Liver (tissue), 9 donors: ENCODE results near the gene EEFSEC. TPM values are rescaled to one million over a fixed set of nuclear protein-coding genes. Genes with fewer than 3 reads are reported as not detected.

Experiments
- DNase-seq: peaks from one replicate; pipeline ENCODE4 v3.0.0-alpha.2; 2017; ENCODE audit warnings: low spot score
- H3K27ac ChIP-seq, 2 donors: one replicate each; pipeline ENCODE4 v1.7.0; 2013; ENCODE audit warnings: inconsistent platforms in 2 of 2, low read length in 2 of 2, control low read depth in 1 of 2, low read depth in 1 of 2, mild to moderate bottlenecking in 1 of 2
- H3K27me3 ChIP-seq, 4 donors: one replicate each; pipeline versions ENCODE4 v1.6.1 to v1.7.0; 2013; ENCODE audit warnings: low read length in 3 of 4, inconsistent platforms in 1 of 4, mild to moderate bottlenecking in 1 of 4, moderate library complexity in 1 of 4; ENCODE audit not compliant: control insufficient read depth in 4 of 4, insufficient read depth in 4 of 4
- H3K36me3 ChIP-seq, 4 donors: one replicate each; pipeline versions ENCODE4 v1.6.1 to v1.7.0; 2013; ENCODE audit warnings: low read length in 3 of 4, mild to moderate bottlenecking in 3 of 4, low read depth in 1 of 4, moderate library complexity in 1 of 4; ENCODE audit not compliant: control insufficient read depth in 4 of 4, insufficient read depth in 3 of 4
- H3K4me1 ChIP-seq, 4 donors: one replicate each; pipeline versions ENCODE4 v1.6.1 to v1.7.0; 2013; ENCODE audit warnings: low read length in 3 of 4, mild to moderate bottlenecking in 3 of 4, moderate library complexity in 1 of 4; ENCODE audit not compliant: control insufficient read depth in 4 of 4, insufficient read depth in 4 of 4
- H3K4me3 ChIP-seq, 3 donors: one replicate each; pipeline versions ENCODE4 v1.6.1 to v1.7.0; 2013; ENCODE audit warnings: low read length in 3 of 3, control low read depth in 1 of 3, low read depth in 1 of 3, mild to moderate bottlenecking in 1 of 3
- H3K9ac ChIP-seq, 2 donors: one replicate each; pipeline ENCODE4 v1.7.0; 2013; ENCODE audit warnings: low read length in 2 of 2, mild to moderate bottlenecking in 2 of 2, moderate library complexity in 2 of 2, control low read depth in 1 of 2, low read depth in 1 of 2
- H3K9me3 ChIP-seq, 4 donors: one replicate each; pipeline versions ENCODE4 v1.6.1 to v1.7.0; 2013; ENCODE audit warnings: low read length in 3 of 4; ENCODE audit not compliant: control insufficient read depth in 4 of 4
- EGR1 ChIP-seq, 2 donors: IDR thresholded peaks; 2 replicates each; pipeline ENCODE4 v1.6.1; 2016 to 2018; ENCODE audit warnings: antibody characterized with exemption in 2 of 2, low read depth in 2 of 2
- FOXA1 ChIP-seq: IDR thresholded peaks from 2 replicates; pipeline ENCODE4 v1.6.1; 2016; ENCODE audit warnings: antibody characterized with exemption
- FOXA2 ChIP-seq: IDR thresholded peaks from 2 replicates; pipeline ENCODE4 v1.6.1; 2016; ENCODE audit warnings: antibody characterized with exemption
- GABPA ChIP-seq, 2 donors: IDR thresholded peaks in 1 of 2; conservative IDR thresholded peaks in 1 of 2; 2 replicates each; pipeline ENCODE4 v1.6.1; 2016; ENCODE audit warnings: antibody characterized with exemption in 2 of 2, mild to moderate bottlenecking in 1 of 2, moderate library complexity in 1 of 2
- HNF4A ChIP-seq, 2 donors: conservative IDR thresholded peaks; 2 replicates each; pipeline ENCODE4 v1.6.1; 2016; ENCODE audit warnings: antibody characterized with exemption in 2 of 2, mild to moderate bottlenecking in 2 of 2
- HNF4G ChIP-seq: IDR thresholded peaks from 2 replicates; pipeline ENCODE4 v1.6.1; 2016; ENCODE audit warnings: antibody characterized with exemption
- JUND ChIP-seq, 2 donors: IDR thresholded peaks; 2 replicates each; pipeline ENCODE4 v1.6.1; 2016; ENCODE audit warnings: antibody characterized with exemption in 2 of 2
- NR2F2 ChIP-seq: IDR thresholded peaks from 2 replicates; pipeline ENCODE4 v1.6.1; 2016; ENCODE audit warnings: antibody characterized with exemption
- RAD21 ChIP-seq, 2 donors: IDR thresholded peaks; 2 replicates each; pipeline ENCODE4 v1.6.1; 2016; ENCODE audit warnings: antibody characterized with exemption in 2 of 2, mild to moderate bottlenecking in 2 of 2
- REST ChIP-seq: IDR thresholded peaks from 2 replicates; pipeline ENCODE4 v1.6.1; 2016; ENCODE audit warnings: antibody characterized with exemption, mild to moderate bottlenecking
- RXRA ChIP-seq, 2 donors: IDR thresholded peaks; 2 replicates each; pipeline ENCODE4 v1.6.1; 2017 to 2018; ENCODE audit warnings: antibody characterized with exemption in 2 of 2, mild to moderate bottlenecking in 1 of 2
- SP1 ChIP-seq: IDR thresholded peaks from 2 replicates; pipeline ENCODE4 v1.6.1; 2018; ENCODE audit warnings: antibody characterized with exemption, mild to moderate bottlenecking
- TAF1 ChIP-seq: conservative IDR thresholded peaks from 2 replicates; pipeline ENCODE4 v1.6.1; 2016; ENCODE audit warnings: antibody characterized with exemption, mild to moderate bottlenecking
- YY1 ChIP-seq: IDR thresholded peaks from 2 replicates; pipeline ENCODE4 v1.6.1; 2016; ENCODE audit warnings: antibody characterized with exemption, mild to moderate bottlenecking
- WGBS: extraction: QIAGEN DNeasy Blood & Tissue Kit; methylation state at CpG from one replicate; pipeline ENCODE4 v1.1.7; 2013; 5-methylcytosine and 5-hydroxymethylcytosine counted together
- polyA plus RNA-seq, 2 donors: library from polyadenylated mRNA; stranded (reverse) in 1 of 2; unstranded in 1 of 2; fragments of 200-250 nt in 1 of 2; fragments of >200 nt in 1 of 2; fragmentation: Nextera tagmentation in 1 of 2; extraction: Ambion mirVana in 1 of 2; gene quantifications; one replicate each; pipeline versions ENCODE4 v1.2.1 to v1.2.3, GENCODE V29; 2013 to 2015
- total RNA-seq, 2 donors: library from RNA; depleted of rRNA; stranded (reverse); fragments of >200 nt; gene quantifications; one replicate each; pipeline ENCODE4 v1.2.3, GENCODE V29; 2014
- TF ChIP-seq, protein P1 (sequence below): IDR thresholded peaks from 2 replicates; pipeline ENCODE4 v1.6.1; 2016; ENCODE audit warnings: antibody characterized with exemption
- donor health status: healthy.
- donor health status: healthy.
- donor health status: healthy.
- donor health status: healthy.
- donor health status: healthy.

The EEFSEC gene
- total and polyA plus RNA-seq, 4 donors: 8.4 to 13.1 (median 10.7) TPM

DNA sequence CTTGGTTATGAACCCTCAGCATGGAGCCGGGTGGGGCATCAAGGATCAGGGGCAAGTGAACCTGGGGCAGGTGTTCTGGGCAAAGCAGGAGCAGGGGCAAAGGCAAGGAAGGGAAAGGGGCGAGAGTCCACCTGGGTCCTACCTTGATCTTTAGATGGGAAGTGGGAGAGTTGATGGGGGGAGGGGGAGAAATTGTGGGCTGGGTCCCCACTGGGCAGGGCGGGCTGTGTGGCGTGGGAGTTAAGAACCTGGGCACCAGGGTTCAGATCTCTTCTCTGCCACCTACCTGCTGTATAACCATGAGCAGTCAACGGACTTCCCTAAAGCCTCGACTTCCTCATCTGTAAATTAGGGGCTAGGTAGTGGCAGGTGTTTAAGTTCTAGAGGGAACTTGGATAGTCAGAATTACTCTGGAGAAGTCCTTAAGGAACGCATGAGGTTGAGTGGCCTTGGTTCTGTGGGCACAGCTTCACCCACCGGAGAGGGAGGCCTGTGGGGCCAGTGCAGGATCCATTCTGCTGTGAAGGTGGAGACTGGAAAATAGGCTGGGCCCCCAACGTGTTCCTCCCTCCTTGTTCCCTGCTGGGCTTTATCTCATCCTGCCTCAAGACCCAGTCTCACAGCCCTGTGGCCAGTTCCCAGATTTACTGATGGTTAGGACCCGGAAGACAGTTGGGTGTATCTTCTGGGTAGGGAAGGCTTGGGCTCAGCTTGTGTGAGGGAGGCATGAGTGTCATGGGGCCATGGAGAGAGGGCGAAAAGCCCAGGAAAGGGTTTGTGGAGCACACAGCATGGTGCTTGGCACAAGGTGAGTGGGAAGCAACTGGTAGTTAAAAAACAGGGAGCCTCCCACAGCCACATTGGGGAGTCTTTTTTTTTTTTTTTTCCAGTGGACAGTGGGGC lies 90.6 kb downstream of the EEFSEC start:
- Histone ChIP-seq H3K9ac (no peak overlapping the region), H3K36me3 (peaks cover 4 to 15% (median 9%) of the 10 kb centered on the region in 4 donors), H3K9me3 (no peaks in the 10 kb centered on the region), H3K4me1 (no peaks in the 10 kb centered on the region), H3K27me3 (no peaks in the 10 kb centered on the region), H3K27ac (no peak overlapping the region), H3K4me3 (no peak overlapping the region)
- no peak for DNase-seq
- 79% methylated on average over 11 of the region's 11 CpGs for WGBS
- TF ChIP-seq, protein P1, sequence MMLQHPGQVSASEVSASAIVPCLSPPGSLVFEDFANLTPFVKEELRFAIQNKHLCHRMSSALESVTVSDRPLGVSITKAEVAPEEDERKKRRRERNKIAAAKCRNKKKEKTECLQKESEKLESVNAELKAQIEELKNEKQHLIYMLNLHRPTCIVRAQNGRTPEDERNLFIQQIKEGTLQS: no peak
- TF ChIP-seq RAD21 (IDR thresholded peaks at IDR 0.05): no peak
- TF ChIP-seq REST: no peak
- no peak for TF ChIP-seq YY1
- TF ChIP-seq HNF4G: no peak
- TF ChIP-seq TAF1: no peak
- TF ChIP-seq NR2F2: no peak
- no peak for TF ChIP-seq JUND (IDR thresholded peaks at IDR 0.05)
- no peak for TF ChIP-seq HNF4A (conservative IDR thresholded peaks at IDR 0.05)
- TF ChIP-seq FOXA2: no peak
- no peak for TF ChIP-seq GABPA (IDR thresholded peaks at IDR 0.05 in 1 of 2, conservative IDR thresholded peaks at IDR 0.05 in 1 of 2)
- TF ChIP-seq RXRA (IDR thresholded peaks at IDR 0.05): no peak

- TF ChIP-seq NR2F2: no peak
- TF ChIP-seq SP1: no peak
- no peaks in the 10 kb centered on the region for H3K9me3 ChIP-seq
Measured at GRCh38 chr3:128245460-128245859, 92.2 kb downstream of the EEFSEC start.

GRCh38 chr3:128247666-128248409 lies 94.6 kb downstream of the EEFSEC start:
- H3K4me3 ChIP-seq: no peak overlapping the region
- H3K9me3 ChIP-seq: no peaks in the 10 kb centered on the region
- H3K9ac ChIP-seq: no peak overlapping the region
- no peaks in the 10 kb centered on the region for H3K4me1 ChIP-seq
- peaks cover 4 to 15% (median 9%) of the 10 kb centered on the region in 4 donors for H3K36me3 ChIP-seq
- 87% methylated on average over 6 of the region's 6 CpGs for WGBS
- no peaks in the 10 kb centered on the region for H3K27me3 ChIP-seq
- H3K27ac ChIP-seq: no peak overlapping the region
- TF ChIP-seq HNF4G: no peak
- TF ChIP-seq TAF1: no peak
- TF ChIP-seq FOXA1: no peak
- no peak for TF ChIP-seq EGR1 (IDR thresholded peaks at IDR 0.05; ENCODE audit: low read depth in 2 of 2)
- no peak for TF ChIP-seq RAD21 (IDR thresholded peaks at IDR 0.05)
- TF ChIP-seq JUND (IDR thresholded peaks at IDR 0.05): no peak
- TF ChIP-seq GABPA (IDR thresholded peaks at IDR 0.05 in 1 of 2, conservative IDR thresholded peaks at IDR 0.05 in 1 of 2): no peak
- no peak for DNase-seq

More at GRCh38 chr3:128245460-128245859, 92.2 kb downstream of the EEFSEC start:
- H3K9ac ChIP-seq: no peak overlapping the region
- peaks cover 4 to 15% (median 9%) of the 10 kb centered on the region in 4 donors for H3K36me3 ChIP-seq
- no peak for DNase-seq
- 75% methylated on average over 5 of the region's 5 CpGs for WGBS
- no peak overlapping the region for H3K4me3 ChIP-seq
- H3K27ac ChIP-seq: no peak overlapping the region
- H3K27me3 ChIP-seq: no peaks in the 10 kb centered on the region
- no peaks in the 10 kb centered on the region for H3K4me1 ChIP-seq
